Thyroid gland (tissue), 4 donors: ENCODE results near the gene GARNL3.

Experiments
- CTCF ChIP-seq, 6 experiments: fragments of 200-600 bp in 3 of 6; fragments of 450-650 bp in 3 of 6; sonication (generic) in 3 of 6; IDR thresholded peaks; one replicate each; pipeline ENCODE4 v1.5.1; 2016 to 2019; ENCODE audit warnings: antibody characterized with exemption in 6 of 6, mild to moderate bottlenecking in 2 of 6, inconsistent platforms in 1 of 6, moderate library complexity in 1 of 6
- POLR2A ChIP-seq, 2 donors: fragments of 450-650 bp; IDR thresholded peaks; one replicate each; pipeline ENCODE4 v1.6.1; 2017; ENCODE audit warnings: antibody characterized with exemption in 2 of 2, mild to moderate bottlenecking in 2 of 2, moderate library complexity in 1 of 2

GRCh38 chr9:127356906-127357305, 92.3 kb downstream of the GARNL3 start:
- TF ChIP-seq CTCF (IDR thresholded peaks at IDR 0.05) (no peak), POLR2A (IDR thresholded peaks at IDR 0.05) (no peak)
